NCI-H748 (cell line): ENCODE results near the gene SPAG17.
A peak's percentile ranks its signal among the peaks of the same experiment; 100 is the strongest.
"Not testable (repeated sequence)": the region's sequence is repeated elsewhere in the genome, so short reads cannot be mapped to it uniquely, and the experiment has no call there.

Source experiments
- DNase-seq: peaks from one replicate; lab custom pipeline; 2025; ENCODE audit not compliant: unreplicated experiment; lab: John Stamatoyannopoulos, UW

The SPAG17 gene

DNA sequence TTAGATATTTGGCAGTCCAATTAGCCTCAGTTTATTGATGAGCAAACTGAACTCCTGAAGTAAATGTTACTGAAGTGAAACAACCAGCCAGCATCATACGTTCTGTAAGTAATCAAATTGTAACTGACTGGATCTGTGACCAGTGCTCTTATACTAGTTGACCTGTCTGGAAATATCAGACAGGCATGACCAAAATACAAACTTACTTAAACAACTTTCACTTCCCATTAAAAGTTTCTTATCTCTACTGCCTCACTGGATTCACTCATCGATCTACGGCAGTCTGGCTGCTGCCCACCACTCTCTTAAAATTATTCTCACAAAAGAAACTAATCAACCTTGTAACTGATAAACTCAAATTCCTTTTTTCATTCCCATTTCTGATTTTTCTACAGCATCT, 199.1 kb downstream of the SPAG17 start:
- DNase-seq: no peak

DNA sequence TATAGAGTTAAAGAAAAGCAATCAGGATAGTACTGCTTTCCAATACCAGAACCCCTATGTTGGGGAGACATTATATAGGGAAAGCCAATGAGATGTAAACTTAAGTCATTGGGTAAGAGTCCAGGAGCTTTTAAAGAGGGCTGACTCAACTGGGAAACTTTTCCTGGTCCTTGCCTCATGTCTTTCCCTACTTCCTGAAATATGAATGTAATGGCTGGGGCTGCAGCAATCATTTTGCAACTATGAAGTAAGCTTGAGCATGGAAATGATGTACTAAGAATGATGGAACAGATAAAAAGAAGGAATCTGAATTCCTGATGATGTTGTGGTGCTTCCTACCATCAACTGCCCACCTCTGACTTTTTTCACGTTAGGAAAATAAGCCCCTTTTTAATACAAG, 199.8 kb downstream of the SPAG17 start:
- no peak for DNase-seq

DNA sequence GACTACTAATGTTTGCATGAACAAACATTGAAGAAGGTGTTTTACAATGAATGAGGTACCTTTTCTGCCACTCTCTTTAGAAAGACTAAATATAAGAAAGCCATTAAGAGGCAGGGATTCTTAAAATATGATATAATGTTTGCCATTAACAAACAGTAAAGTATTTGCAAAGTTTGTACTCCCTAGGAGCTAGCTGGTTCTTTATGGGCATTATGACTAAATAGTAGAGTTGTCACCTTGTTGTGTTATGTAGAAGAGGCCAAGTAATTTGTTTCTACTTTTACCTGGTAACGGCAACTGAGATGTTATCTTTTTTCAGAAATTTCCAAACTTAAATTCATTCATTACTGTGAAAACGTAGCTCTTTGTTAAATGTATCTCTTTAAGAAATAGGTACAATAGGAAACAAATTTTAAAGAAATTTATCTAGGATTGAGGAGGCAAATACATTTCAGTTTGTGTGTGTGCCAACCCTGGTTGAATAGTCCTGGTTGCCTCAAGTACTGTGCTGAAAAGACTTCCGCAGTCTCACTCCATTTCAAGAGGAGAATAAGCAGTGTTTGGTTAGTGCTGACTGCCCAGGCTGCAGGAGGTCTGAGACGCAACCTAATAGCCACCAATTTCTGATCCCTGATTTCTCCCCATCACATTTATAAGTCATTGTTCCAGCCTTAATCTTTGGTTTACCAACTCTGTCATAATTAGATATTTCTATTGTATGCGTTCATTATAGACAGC, 203.4 kb downstream of the SPAG17 start:
- no peak for DNase-seq

DNA sequence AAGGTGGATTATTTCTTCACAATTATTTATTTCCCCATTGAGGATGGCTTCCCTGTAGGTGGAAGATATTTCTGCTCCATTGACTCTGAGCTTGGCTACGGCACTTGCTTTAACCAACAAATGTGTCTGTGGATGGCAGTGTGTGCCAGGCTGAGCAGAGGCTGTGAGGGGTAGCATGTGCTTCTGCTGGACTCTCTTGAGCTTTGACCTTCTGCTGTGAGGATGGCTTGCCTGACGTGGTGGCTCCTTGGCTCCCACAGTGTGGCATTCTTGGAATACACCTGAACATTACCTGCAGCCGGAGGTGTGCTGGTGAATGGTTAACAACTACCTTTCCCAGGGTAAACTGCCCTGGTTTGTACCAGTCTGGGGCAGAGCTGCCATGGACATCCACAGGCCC, 208.6 kb downstream of the SPAG17 start:
- no peak for DNase-seq

DNA sequence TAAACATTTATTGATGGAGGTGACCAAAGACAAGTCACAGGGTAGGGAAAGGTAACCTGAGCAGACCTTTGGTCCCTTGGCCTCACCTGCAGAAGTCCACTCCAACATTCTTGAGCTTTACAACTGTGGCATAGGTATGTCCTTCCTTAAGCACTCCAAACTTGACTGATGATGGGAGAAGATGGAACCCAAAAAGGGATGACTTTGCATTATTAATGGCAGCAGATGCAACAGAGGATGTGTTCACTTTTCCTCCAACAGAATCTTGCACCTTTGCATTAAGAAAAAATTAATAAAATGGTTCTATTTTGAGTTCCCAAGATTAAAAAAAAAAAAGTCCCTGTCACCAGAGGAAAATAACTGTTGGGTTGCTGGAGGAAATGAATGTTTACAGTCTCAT, 213.3 kb downstream of the SPAG17 start:
- DNase-seq: no peak

DNA sequence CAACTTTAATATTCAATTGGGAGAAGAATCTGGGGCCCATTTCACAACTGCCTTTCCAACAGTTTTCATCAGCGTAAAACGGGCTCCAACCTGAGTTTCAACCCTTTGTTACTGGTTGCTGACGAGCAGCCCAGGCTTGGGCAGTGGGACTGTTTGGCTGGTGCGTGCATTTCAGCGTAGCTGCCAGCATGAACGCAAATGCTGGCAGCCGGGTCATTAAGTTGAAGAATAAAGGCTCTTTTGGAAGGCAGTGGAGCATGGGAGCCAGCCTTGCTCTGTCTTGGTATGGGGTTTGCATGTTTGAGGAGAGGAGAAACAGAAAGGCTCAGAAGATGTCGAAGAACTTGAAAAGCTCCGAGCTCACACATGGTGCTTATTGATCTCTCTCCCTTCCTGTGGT, 214.8 kb downstream of the SPAG17 start:
- DNase-seq: no peak

DNA sequence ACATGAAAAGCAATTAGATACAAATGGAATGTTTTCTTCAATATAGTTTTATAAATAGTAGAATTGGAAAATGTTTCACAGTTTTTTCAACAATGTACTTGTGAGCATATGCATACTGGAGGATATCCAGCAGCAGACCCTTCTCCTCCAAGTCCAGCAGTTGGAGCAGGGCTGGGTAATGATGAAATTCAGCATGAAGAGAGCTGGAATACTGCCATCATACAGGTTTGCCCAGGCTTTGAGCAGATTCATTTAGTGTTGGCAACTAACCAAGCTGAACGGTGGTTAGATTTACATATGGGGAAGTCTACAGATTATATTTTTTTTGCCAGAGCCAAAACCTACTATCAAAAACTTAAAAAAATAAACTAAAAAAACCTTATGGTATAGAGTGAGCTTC, 217.1 kb downstream of the SPAG17 start:
- DNase-seq: peak; percentile 20

DNA sequence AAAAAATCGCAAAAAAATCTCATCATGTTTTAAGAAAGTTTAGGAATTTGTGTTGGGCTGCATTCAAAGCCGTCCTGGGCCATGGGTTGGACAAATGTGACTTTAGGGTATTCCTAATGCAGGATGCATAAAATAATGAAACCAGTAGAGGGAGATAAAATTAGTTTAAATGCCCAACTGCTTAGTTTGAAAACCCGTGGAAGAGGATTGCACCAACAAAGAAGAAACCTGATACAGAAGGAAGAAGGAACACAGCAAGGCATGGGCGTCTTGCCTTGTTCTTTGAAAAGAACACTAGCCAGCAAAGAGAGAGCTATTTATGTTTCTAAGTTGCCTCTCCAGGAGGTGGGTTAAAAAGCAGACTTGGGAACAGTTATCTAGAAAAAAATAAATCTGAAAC, 217.6 kb downstream of the SPAG17 start:
- peak; percentile 6 for DNase-seq

DNA sequence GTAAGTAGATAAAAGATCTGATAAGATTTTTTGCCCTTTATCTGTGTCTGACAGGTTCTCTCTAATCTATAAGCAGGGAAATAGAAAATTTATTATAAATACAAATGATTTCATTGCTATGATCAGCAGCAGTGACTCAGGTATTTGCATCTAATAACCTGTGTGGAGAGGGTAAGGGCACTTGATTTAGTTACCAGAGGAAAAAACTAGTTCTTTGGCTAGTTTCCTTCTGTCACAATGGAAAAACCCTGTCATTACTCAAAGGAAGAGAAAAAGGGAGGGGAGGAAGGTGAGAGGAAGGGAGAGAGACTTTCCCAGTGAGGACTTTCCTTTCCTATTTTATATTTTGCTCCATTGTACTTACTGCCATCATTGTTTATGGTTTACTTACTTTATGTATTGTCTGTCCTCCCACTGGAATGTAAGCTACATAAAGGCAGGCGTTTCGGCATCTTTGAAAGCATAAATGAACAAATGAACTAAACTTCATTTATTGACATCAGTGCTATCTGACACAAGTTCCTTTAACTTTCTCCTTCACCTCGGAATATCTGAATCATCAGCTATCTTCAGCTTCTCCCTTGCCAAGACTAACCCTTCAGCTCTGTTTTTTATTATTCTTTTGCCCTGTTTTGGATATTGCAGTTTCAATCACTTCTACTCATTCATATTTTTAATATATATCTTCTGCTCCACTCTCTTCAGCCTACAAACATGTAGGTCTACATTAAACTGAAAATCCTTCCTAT, 220.6 kb downstream of the SPAG17 start:
- DNase-seq: no peak

DNA sequence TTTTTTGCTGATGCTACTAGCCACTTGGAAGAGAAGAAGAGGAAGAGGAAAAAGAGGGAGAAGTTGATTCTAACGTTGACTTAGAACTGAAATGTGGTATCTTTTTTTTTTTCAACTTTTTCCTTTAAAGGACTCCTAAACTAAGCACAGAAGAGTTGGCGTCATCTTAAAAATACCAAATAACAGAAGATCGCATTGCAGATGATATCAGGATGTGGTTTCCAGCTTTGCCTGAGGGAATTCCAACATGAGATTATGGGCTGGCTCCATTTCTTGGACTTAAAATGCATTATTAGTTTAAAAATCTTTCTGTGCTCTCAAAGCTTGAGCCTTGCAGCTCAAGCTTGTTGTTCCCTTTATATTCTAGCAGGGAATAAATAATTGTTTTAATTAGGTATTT, 225.7 kb downstream of the SPAG17 start:
- DNase-seq: no peak

DNA sequence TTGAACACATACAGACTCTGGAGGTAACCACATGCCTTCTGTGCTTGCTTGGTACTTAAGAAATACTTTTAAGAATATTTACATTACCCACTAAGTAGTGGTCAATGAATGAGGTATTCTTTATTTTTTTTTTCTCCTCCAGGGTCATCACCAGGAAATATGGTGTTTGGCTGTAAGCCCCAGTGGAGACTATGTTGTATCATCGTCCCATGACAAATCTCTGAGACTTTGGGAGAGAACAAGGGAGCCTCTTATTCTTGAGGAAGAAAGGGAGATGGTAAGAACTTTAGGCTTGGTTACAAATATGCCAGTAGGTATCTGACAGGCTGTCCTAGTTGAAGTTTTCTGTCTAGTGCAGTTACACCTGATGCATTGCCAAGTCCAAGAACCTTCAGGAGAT, 232.6 kb downstream of the SPAG17 start:
- DNase-seq: no peak

DNA sequence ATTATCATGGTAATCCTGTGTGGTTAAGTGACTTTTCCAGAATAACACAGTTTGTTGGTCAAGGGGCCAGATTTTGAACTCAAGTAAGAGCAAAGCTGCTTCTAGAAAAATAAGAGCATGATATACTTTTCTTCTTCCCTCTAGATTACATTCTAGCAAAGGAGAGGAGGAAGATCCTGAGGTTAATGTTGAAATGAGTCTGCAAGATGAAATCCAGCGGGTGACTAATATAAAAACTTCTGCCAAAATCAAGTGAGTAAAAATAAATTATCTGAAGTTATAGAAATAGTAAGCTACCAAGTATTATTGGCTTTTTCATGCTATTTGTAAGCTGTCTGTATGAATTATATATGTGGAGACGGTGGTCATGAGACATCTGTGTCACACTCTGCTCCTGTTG, 242.7 kb downstream of the SPAG17 start:
- DNase-seq: no peak

DNA sequence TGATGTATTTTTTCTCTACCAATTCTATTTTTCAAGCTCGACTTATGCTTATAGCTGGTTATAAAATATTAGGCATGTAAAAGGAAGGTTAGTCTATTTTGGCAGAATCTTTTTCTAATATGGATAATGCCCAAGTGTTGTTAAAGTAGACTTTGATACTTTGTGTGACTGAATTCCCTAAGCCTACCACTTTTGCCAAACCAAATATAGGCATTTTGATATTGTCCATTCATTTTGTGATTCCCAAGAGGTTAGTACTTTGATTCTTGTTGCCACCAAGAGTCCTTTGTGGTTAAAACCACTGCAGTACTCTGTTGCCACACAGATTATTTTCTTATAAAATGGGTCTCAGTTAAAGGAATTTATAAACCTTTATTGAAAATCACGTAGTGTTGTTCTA, 251.3 kb downstream of the SPAG17 start:
- DNase-seq: no peak

DNA sequence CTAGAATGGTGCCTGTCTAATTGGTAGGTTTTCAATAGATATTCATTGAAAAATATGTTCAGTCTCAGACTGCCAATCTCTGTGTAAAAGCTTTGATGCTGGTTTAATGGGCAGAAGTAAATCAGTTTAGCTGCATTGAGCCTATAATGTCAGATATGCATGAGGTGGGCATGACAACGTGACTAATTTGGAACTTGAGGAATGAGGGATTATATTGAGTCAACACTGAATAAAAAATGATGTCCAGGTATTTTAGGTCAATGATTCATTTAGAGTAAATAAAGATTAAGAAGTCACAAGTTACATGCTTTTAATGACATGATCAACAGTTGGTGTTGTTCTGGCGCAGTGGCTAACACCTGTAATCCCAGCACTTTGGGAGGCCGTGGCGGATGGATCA, 252.5 kb downstream of the SPAG17 start:
- no peak for DNase-seq

DNA sequence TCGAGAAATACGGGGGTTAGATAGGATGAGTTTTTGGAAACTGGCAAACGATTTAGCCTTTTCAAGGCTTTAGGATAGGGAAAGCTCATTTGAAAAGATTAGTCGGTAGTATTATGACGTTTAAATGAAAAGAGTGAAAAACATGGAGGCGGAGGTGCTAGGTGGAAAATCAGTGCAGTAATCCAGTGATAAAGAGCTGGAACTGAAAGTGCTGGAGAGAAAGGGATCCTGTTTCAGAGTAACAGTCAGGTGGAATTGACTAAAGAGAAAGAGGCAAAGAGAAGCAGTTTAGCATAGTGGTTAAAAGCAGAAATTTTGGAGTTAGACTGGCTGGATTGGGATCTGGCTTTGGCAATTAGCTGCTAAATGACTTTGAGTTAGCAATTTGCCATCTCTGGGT, 254.5 kb downstream of the SPAG17 start:
- DNase-seq: peak; percentile 10

DNA sequence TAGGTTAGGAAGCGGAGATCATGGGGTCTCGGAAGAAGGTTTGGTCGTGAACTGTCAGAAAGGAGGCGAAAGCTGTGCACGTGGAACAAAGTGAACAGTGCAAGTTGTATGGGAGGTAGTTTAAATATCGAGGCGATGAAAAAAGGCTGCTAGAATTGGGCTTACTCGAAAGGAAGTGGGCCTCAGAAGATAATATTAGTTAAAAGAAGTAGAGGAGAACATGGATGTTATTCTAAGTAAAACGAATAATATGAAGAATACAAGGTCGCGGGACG, 254.9 kb downstream of the SPAG17 start:
- no peak for DNase-seq

DNA sequence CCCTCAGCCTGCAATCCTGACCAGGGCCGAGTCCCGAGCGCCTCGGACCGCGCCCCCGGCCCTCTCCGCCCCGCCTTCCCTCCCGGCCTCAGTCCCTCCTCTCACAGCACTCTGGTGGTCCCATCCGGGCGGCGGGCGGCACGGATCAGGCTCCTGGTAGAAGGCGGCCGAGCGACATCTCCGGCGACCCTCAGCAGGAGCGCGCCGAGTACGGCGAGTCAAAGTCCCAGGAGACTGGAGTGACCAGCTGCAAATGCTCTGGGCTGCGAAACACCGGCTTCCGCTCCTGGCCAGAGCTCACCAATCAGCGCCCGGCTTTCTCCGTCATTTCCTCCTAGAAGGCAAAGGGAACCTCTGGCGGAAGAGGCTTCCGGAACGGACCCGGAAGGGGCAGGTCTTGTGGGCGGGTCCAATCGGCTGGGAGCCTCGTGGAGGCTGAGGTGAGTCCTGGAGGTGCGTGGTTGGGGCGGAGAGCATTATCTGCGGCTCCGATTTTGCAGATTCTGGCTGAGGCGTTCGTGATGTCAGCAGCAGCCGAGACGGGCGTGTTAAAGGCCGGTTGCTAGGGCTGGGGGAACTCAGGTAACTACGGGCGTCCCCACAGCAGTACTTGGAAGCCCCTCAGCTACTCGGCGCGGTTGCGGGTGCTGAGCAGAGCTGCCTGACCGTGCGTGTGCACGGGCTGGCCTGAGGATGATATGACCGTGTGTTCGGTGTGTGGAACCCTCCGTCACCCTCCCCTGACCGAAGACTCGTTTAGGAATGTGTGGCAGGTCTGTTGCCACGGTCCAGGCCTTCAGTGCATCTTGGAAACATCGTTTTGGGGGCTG, 255.5 kb downstream of the SPAG17 start, which contains the start of the genes GDAP2 and WDR3:
GDAP2 (minus strand) TSS at position 279 of the 830 bp plus-strand sequence. CDS start 9,264 bp downstream, outside the sequence.
WDR3 (plus strand) TSS at position 397 of the 830 bp plus-strand sequence. CDS start 3,581 bp downstream, outside the sequence.
- DNase-seq: peak; percentile 98

DNA sequence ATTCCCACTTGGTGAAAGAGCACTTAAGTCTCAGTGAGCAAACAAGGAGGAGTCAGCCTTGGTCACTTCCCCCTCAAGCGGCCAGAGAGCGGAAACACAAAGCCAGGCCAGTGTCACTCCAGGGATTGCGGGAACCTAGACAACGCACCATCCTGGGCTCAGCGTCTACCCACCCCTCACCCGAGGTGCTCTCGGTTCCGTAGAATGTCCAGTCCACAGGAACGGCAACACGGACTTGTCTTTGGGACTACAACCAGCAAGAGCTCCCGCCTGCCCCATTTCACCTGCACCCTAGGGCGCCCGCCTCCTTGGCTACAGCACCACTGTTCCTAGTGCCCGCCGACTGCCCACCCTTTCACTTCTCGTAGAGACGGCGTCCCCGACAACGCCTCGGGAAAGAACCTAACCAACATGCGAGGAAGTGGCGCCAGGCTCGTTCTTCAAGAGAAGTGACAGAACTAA, 256.1 kb downstream of the SPAG17 start:
- DNase-seq: peak; percentile 64

DNA sequence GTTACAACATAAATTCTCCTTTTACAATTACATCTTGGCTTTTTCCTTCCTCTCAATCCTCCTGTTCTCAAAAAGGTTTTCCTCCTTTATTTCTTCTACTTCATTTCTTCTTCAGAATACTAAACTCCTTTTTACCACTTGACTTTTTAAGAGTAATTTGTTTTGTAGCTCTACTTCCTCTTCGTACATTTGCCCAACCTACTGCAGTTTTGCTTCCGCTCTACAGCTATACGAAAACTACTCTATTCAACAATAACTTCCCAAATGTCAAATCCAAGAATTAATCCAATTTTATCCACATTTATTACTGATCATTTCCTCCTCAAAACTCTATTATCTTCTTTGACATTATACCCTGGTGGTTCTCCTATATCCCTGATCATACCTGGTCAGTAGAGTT, 259.0 kb downstream of the SPAG17 start:
- DNase-seq: no peak

DNA sequence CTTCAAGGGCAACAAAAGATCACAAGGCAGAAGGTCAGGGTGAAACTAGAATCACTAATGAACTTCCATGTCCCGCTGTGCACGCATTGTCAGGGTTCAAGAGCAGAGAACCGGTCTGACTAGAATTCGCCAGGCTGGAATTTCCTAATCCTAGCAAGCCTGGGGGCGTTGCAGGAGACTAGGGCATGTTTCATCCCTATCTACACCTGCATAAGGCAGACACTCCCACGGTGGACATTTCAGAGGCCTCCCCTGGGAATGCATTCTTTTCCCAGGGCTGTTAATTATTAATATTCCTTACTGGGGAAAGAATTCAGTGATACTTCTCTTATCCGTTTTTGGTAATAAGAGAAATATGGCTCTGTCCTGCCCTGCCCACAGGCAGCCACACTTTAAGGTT, 262.3 kb downstream of the SPAG17 start:
- DNase-seq: not testable (repeated sequence)

DNA sequence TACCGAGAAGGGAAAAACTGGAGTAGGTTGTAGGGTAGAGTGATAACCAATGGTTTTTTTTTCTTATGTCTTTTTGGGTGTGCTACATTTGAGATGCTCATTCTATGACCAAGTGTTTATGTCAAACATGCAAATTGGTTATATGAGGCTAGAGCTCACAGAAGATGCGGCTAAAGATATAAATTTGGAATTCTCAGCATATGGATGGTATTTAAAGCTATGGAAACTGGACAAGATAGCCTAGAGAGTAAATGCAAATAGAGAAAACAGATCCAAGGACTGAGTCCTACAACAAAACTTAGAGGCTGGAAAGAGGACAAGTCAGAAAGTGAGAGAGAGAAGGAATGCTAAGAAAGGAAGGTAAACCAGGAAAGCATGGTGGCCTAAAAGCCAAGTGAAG, 263.0 kb downstream of the SPAG17 start:
- no peak for DNase-seq

DNA sequence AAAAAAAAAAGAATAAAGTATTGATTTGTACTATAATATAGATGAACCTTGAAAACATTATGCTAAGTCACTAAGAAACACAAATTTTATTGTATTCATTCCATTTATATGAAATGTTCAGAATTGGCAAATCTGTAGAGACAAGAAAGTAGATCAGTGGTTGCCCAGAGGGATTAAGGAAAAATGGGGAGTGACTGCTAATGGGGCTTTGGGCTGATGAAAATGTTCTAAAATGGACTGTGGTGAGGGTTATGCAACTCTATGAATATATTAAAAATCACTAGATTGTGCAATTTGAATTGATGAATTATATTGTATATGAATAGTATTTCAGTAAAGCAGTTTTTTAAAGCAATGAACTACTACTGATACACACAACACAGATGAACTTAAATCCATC, 265.7 kb downstream of the SPAG17 start:
- no peak for DNase-seq
